HCT116 (cell line): ENCODE results near the gene SNN.

Experiments
- EZH2 ChIP-seq: fragments of 200-600 bp; sonication (generic); IDR thresholded peaks from 2 replicates; pipeline ENCODE4 v1.6.1; 2017; ENCODE audit warnings: antibody characterized with exemption, mixed run types
- POLR2AphosphoS5 ChIP-seq: IDR thresholded peaks from 2 replicates; pipeline ENCODE4 v1.6.1; 2011; ENCODE audit warnings: mild to moderate bottlenecking, low read depth, low read length, moderate library complexity

- TF ChIP-seq POLR2AphosphoS5 (no peak), EZH2 (no peak)
Observed at GRCh38 chr16:11715246-11715947, 47.1 kb downstream of the SNN start.
